GM12878 (cell line): ENCODE measurements around the gene SAC3D1.

Experiments
- CTCF ChIP-seq, 3 experiments: IDR thresholded peaks in 2 of 3; conservative IDR thresholded peaks in 1 of 3; 2 replicates each; pipeline ENCODE4 v1.5.1; 2011; ENCODE audit warnings: low read depth in 3 of 3, low read length in 3 of 3, mild to moderate bottlenecking in 3 of 3, control low read depth in 2 of 3, moderate library complexity in 2 of 3, inconsistent platforms in 1 of 3, mixed read lengths in 1 of 3; ENCODE audit not compliant: control insufficient read depth in 2 of 3, insufficient read depth in 1 of 3; ENCODE audit errors: extremely low read depth in 1 of 3
- ETV6 ChIP-seq, 2 experiments: fragments of 450-650 bp in 1 of 2; IDR thresholded peaks in 1 of 2; conservative IDR thresholded peaks in 1 of 2; 2 replicates each; pipeline ENCODE4 v1.6.1; 2014; ENCODE audit warnings: antibody characterized with exemption in 1 of 2, borderline replicate concordance in 1 of 2, low read depth in 1 of 2, mild to moderate bottlenecking in 1 of 2, moderate library complexity in 1 of 2
- HDGF ChIP-seq: fragments of 450-650 bp; IDR thresholded peaks from 2 replicates; pipeline ENCODE4 v1.6.1; 2016; ENCODE audit warnings: antibody characterized with exemption
- NFIC ChIP-seq: IDR thresholded peaks from 2 replicates; pipeline ENCODE4 v1.6.1; 2012; ENCODE audit warnings: low read depth, mild to moderate bottlenecking, inconsistent platforms, low read length, moderate library complexity
- NFYA ChIP-seq: IDR thresholded peaks from 2 replicates; pipeline ENCODE4 v1.6.1; 2011; ENCODE audit warnings: low read depth, mild to moderate bottlenecking, low read length, improper control_type of control experiment, borderline replicate concordance
- POLR2AphosphoS5 ChIP-seq: IDR thresholded peaks from 2 replicates; pipeline ENCODE4 v1.6.1; 2011; ENCODE audit warnings: mild to moderate bottlenecking, low read length, inconsistent platforms
- RCOR1 ChIP-seq: conservative IDR thresholded peaks from 2 replicates; pipeline ENCODE4 v1.6.1; 2012; ENCODE audit warnings: low read depth, low read length, improper control_type of control experiment
- RELA ChIP-seq: fragments of 450-650 bp; IDR thresholded peaks from 2 replicates; pipeline ENCODE4 v1.8.0; 2014; ENCODE audit warnings: borderline replicate concordance; ENCODE audit not compliant: partially characterized antibody
- ZBTB4 ChIP-seq: fragments of 450-650 bp; formaldehyde crosslinking; IDR thresholded peaks from 2 replicates; pipeline ENCODE4 v1.4.0; 2022; ENCODE audit warnings: mild to moderate bottlenecking, moderate library complexity
- TF ChIP-seq, protein P1 (sequence below): IDR thresholded peaks from 2 replicates; pipeline ENCODE4 v1.6.1; 2011; ENCODE audit warnings: low read depth, mild to moderate bottlenecking, low read length, moderate library complexity, borderline replicate concordance; ENCODE audit errors: extremely low read depth
- TF ChIP-seq, protein P2 (sequence below): fragments of 450-650 bp; IDR thresholded peaks from 2 replicates; pipeline ENCODE4 v1.6.1; 2017; ENCODE audit warnings: mild to moderate bottlenecking
- TF ChIP-seq, protein P3 (sequence below): fragments of 450-650 bp; IDR thresholded peaks from 2 replicates; pipeline ENCODE4 v1.6.1; 2017; ENCODE audit warnings: antibody characterized with exemption, mild to moderate bottlenecking, moderate library complexity

GRCh38 chr11:65045728-65046127 lies 4.7 kb downstream of the SAC3D1 start:
- TF ChIP-seq, protein P1, sequence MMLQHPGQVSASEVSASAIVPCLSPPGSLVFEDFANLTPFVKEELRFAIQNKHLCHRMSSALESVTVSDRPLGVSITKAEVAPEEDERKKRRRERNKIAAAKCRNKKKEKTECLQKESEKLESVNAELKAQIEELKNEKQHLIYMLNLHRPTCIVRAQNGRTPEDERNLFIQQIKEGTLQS = no peak
- TF ChIP-seq, protein P2, sequence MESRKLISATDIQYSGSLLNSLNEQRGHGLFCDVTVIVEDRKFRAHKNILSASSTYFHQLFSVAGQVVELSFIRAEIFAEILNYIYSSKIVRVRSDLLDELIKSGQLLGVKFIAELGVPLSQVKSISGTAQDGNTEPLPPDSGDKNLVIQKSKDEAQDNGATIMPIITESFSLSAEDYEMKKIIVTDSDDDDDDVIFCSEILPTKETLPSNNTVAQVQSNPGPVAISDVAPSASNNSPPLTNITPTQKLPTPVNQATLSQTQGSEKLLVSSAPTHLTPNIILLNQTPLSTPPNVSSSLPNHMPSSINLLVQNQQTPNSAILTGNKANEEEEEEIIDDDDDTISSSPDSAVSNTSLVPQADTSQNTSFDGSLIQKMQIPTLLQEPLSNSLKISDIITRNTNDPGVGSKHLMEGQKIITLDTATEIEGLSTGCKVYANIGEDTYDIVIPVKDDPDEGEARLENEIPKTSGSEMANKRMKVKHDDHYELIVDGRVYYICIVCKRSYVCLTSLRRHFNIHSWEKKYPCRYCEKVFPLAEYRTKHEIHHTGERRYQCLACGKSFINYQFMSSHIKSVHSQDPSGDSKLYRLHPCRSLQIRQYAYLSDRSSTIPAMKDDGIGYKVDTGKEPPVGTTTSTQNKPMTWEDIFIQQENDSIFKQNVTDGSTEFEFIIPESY = no peak
- no peak for TF ChIP-seq NFIC
- TF ChIP-seq ZBTB4 (CRISPR knock-in tag) = no peak
- no peak for TF ChIP-seq NFYA
- TF ChIP-seq CTCF (IDR thresholded peaks at IDR 0.05 in 2 of 3, conservative IDR thresholded peaks at IDR 0.05 in 1 of 3; ENCODE audit: control insufficient read depth in 2 of 3, extremely low read depth in 1 of 3, insufficient read depth in 1 of 3, low read depth in 3 of 3, low read length in 3 of 3) = no peak
- no peak for TF ChIP-seq RELA
- TF ChIP-seq ETV6 (conservative IDR thresholded peaks at IDR 0.05 in 1 of 2, IDR thresholded peaks at IDR 0.05 in 1 of 2; ENCODE audit: borderline replicate concordance in 1 of 2, low read depth in 1 of 2) = no peak
- TF ChIP-seq POLR2AphosphoS5 = no peak
- no peak for TF ChIP-seq HDGF
- TF ChIP-seq, protein P3, sequence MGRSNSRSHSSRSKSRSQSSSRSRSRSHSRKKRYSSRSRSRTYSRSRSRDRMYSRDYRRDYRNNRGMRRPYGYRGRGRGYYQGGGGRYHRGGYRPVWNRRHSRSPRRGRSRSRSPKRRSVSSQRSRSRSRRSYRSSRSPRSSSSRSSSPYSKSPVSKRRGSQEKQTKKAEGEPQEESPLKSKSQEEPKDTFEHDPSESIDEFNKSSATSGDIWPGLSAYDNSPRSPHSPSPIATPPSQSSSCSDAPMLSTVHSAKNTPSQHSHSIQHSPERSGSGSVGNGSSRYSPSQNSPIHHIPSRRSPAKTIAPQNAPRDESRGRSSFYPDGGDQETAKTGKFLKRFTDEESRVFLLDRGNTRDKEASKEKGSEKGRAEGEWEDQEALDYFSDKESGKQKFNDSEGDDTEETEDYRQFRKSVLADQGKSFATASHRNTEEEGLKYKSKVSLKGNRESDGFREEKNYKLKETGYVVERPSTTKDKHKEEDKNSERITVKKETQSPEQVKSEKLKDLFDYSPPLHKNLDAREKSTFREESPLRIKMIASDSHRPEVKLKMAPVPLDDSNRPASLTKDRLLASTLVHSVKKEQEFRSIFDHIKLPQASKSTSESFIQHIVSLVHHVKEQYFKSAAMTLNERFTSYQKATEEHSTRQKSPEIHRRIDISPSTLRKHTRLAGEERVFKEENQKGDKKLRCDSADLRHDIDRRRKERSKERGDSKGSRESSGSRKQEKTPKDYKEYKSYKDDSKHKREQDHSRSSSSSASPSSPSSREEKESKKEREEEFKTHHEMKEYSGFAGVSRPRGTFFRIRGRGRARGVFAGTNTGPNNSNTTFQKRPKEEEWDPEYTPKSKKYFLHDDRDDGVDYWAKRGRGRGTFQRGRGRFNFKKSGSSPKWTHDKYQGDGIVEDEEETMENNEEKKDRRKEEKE = no peak
- no peak for TF ChIP-seq RCOR1
